HG03354 (cell line): ENCODE data around the gene ALG3.

Experiments
- ATAC-seq: cut with Tn5 transposase; IDR thresholded peaks from one replicate; pipeline ENCODE4 v1.9.1; 2021; ENCODE audit warnings: mild to moderate bottlenecking; ENCODE audit not compliant: unreplicated experiment, poor library complexity, severe bottlenecking

The ALG3 gene

DNA sequence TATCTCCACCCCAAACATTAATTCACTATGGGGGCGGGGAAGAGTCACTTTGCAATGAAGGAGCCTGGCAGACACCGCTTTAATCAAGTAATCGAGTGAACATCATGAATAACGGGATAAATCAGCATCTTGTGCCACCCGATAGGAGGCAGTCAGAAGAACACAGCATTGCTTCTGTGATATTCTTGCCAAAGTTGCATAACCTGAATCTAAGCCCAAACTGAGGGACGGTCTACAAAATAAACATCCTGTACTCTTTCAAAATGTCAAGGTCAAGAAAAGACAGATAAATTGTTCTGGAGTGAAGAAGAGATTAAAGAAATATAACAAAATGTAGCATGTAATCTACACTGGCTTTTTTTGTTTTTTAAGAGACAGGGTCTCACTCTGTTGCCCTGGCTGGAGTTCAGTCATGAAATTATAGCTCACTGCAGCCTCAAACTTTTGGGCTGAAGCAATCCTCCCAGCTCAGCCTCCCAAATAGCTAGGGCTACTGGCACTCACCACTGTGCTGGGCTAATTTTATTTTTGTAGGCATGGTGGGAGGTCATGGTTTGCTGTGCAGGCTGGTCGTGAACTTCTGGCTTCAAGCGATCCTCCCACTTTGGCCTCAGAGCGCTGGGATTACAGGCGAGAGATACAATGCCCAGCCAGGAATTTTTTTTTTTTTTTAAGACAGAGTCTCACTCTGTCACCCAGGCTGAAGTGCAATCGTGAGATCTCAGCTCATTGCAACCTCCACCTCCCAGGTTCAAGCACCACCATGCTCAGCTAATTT, 39.4 kb downstream of the ALG3 start:
- ATAC-seq: no peak

DNA sequence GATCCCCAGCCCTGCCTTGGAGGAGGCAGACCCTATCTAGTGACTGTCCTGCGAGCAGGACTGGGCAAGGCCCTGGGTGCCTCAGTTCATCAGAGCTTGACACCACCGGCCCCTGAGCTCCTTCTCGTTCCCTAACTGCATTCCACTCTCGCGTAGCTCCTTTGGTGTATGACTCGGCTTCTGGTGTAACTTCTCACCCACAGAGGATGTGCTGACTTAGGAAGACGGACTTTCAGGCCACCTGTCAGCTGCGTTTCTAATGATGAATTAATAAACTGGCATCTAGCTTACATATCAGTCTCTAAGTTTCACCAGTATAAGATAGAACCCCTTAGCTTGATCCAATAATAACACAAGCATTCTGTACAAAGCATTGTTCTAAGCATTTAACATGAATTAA, 45.2 kb downstream of the ALG3 start:
- ATAC-seq: no peak

DNA sequence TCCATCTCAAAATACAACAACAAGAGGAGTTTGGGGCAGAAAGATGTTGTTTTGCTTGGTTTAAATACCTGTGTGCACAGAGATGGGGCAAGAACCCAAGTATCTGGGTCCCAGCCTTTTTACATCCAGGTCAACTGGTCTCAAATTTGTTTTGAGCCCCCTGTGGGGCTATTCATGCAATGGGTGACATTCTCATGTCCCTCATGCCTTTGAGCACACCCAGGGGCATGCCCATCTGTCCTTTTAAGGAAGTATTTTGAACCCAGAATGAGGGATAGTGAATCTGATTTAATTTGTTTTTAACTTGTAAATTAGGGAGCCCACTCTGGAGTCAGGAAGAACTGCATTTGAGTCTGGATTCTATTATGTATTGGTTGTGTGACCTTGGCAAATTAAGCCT, 47.9 kb downstream of the ALG3 start:
- ATAC-seq: no peak

DNA sequence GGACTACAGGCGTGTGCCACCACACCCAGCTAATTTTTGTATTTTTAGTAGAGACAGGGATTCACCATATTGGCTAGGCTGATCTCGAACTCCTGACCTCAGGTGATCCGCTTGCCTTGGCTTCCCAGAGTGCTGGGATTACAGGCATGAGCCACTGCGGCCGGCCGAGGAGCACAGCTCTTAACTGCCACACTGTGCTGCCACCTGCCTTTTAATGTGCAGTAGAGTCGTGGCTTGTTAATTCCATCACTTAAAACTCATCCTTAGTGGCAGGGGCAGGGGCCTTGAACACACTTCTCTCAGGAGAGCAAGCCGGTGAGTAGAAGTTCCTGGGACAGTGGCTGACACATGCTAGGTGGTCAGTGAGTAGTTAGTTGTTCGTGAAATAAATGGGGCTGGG, 50.3 kb downstream of the ALG3 start:
- ATAC-seq: no peak

DNA sequence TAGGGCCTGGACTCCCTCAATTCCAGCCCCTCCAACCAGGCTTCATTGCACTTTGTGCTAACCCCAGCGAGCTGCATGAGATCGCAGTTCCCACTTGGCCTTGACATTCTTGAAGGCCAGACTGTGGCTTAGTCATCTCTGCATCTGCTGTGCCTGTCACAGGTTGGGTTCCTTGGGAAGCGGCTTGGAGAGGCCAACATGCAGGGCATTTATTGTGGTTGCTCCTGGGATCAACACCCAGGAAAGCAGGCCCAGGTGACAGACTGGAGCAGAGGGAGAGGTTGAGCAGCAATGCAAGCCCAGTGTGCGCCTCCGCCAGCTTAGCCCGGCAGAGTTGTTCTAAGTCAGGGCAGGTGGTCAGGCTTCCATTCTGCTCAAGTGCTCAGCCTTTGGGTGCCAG, 52.2 kb downstream of the ALG3 start:
- ATAC-seq: no peak

DNA sequence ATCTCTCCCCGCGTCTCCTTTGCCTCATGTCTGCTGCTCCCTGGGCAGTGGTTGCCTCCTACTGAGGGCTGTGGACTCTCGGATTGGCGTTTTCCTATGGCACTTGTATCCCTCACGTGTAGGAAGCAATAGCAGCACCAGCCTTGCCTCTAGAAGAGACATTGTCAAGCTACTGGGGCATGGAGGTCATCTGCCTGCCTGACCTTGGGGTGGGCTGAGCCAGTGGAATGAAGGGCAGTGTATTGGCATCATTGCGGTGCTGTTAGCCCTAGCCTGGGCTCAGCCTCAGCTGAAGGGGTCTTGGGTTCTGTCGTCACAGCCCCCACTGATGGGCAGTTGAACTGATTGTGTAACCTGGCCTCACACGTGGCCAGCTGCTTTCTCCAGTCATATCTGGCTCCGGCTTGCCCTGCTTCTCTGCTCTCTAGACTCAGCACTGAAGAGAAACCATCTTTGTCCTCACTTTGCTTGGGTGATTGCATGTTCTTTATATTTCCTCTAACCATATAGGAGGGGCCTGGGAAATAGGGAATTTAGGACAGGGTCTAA, 54.7 kb downstream of the ALG3 start:
- no peak for ATAC-seq

DNA sequence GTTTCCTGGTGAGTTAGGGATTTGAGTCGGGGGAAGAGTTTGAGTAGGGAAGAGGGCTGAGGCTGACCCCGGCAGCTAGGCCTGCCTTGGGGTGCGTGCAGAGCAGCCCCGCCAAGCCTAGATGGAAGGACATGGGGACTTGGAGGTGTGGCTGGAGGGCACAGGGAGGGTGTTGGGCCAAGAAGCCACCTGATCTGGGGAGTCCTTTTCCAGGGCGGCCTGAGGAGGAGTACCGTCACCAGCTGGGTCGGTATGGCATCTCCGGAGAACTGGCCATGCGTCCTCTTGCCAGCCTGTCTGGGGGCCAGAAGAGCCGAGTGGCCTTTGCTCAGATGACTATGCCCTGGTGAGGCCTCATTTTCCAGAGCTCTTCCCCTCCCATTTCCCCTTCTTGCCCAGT, 55.9 kb downstream of the ALG3 start:
- no peak for ATAC-seq
